A549 (cell line): ENCODE results near the gene YES1. TPM values are rescaled to one million over a fixed set of nuclear protein-coding genes. Genes with fewer than 3 reads are reported as not detected.

Experiments
- ATAC-seq, 2 experiments: fragments of 200-7000 bp in 1 of 2; fragments of >200 bp in 1 of 2; cut with Nextera tagmentation in 1 of 2; cut with Tn5 transposase in 1 of 2; 3 replicates each; pipeline versions ENCODE4 v1.8.0 to v1.9.1; 2018 to 2020; ENCODE audit warnings: mild to moderate bottlenecking in 1 of 2, moderate library complexity in 1 of 2
- CTCF ChIA-PET: fragments of 300-600 bp; sonication (Branson Sonifier 250); formaldehyde crosslinking; extraction: SDS; loops from one replicate; lab custom pipeline; 2021; ENCODE audit warnings: antibody characterized with exemption, inconsistent platforms; lab: Yijun Ruan, JAX
- POLR2A ChIA-PET: fragments of 350-600 bp; formaldehyde crosslinking; extraction: SDS; loops from one replicate; lab custom pipeline; 2021; ENCODE audit warnings: antibody characterized with exemption, inconsistent platforms; lab: Yijun Ruan, JAX
- DNase-seq, 2 experiments: peaks; one replicate each; pipeline versions ENCODE4 v3.0.0 to v3.0.0-alpha.2; 2011 to 2016; ENCODE audit warnings: low read depth in 1 of 2, low spot score in 1 of 2
- FAIRE-seq: peaks from 2 replicates; lab custom pipeline; 2011; peaks lifted over from hg19 to GRCh38; lab: Jason Lieb, UNC
- H3K27ac ChIP-seq, 2 experiments: fragments of >200 bp; sonication (Bioruptor Twin); formaldehyde crosslinking; 3 replicates each; pipeline ENCODE4 v1.5.1; 2016 to 2017
- H3K4me1 ChIP-seq: fragments of >200 bp; sonication (Bioruptor Twin); formaldehyde crosslinking; 3 replicates; pipeline ENCODE4 v1.6.1; 2016
- H3K4me2 ChIP-seq: fragments of >200 bp; sonication (Bioruptor Twin); formaldehyde crosslinking; 3 replicates; pipeline ENCODE4 v1.6.1; 2016
- H3K4me3 ChIP-seq: fragments of >200 bp; sonication (Bioruptor Twin); formaldehyde crosslinking; 3 replicates; pipeline ENCODE4 v1.5.1; 2016
- H3K9me3 ChIP-seq: fragments of >200 bp; sonication (Bioruptor Twin); formaldehyde crosslinking; 3 replicates; pipeline ENCODE4 v1.6.1; 2016
- EHF ChIP-seq: fragments of 250-450 bp; sonication (Bioruptor Pico); IDR thresholded peaks from 2 replicates; pipeline ENCODE4 v1.5.0; 2020; ENCODE audit warnings: mild to moderate bottlenecking
- HDAC2 ChIP-seq: fragments of 200-600 bp; sonication (generic); IDR thresholded peaks from 2 replicates; pipeline ENCODE4 v1.6.1; 2016
- JUNB ChIP-seq: fragments of >200 bp; sonication (Bioruptor Twin); formaldehyde crosslinking; IDR thresholded peaks from 2 replicates; pipeline ENCODE4 v1.6.1; 2016
- NPAS2 ChIP-seq: fragments of 250-450 bp; sonication (Bioruptor Pico); IDR thresholded peaks from 2 replicates; pipeline ENCODE4 v1.8.0; 2022; ENCODE audit warnings: mild to moderate bottlenecking, moderate library complexity, borderline replicate concordance
- SMC3 ChIP-seq: fragments of >200 bp; sonication (Bioruptor Twin); formaldehyde crosslinking; IDR thresholded peaks from 3 replicates; pipeline ENCODE4 v1.6.1; 2018; ENCODE audit warnings: inconsistent platforms
- ZSCAN20 ChIP-seq: fragments of 250-450 bp; sonication (Bioruptor Pico); IDR thresholded peaks from 2 replicates; pipeline ENCODE4 v1.8.0; 2022; ENCODE audit warnings: mild to moderate bottlenecking, moderate library complexity
- WGBS: methylation state at CpG from one replicate; pipeline ENCODE4 v1.1.6; 2017; ENCODE audit errors: missing lambda C conversion rate; 5-methylcytosine and 5-hydroxymethylcytosine counted together
- polyA plus RNA-seq, 4 experiments: library from polyadenylated mRNA; depleted of rRNA in 3 of 4; stranded (reverse); fragments of >200 nt; fragmentation: RNase III in 1 of 4; extraction: RNeasy Plus Mini Kit Qiagen cat#74134 plus additional on column Dnase treatment in 1 of 4; gene quantifications; 2 replicates in 3 of 4; 3 replicates in 1 of 4; pipeline ENCODE4 v1.2.3, GENCODE V29; 2011 to 2017
- small RNA-seq, 6 experiments: library from RNA; depleted of rRNA; stranded (forward); fragments of <200 nt; gene quantifications; one replicate each; pipeline ENCODE3, GENCODE V24; 2012
- TF ChIP-seq, protein P1 (sequence below): IDR thresholded peaks from 2 replicates; pipeline ENCODE4 v1.6.1; 2012

Gene YES1
- polyA plus RNA-seq, 2 of the 4 experiments (the other 2 are of a cell fraction), result 22.6 to 32.1 TPM

DNA sequence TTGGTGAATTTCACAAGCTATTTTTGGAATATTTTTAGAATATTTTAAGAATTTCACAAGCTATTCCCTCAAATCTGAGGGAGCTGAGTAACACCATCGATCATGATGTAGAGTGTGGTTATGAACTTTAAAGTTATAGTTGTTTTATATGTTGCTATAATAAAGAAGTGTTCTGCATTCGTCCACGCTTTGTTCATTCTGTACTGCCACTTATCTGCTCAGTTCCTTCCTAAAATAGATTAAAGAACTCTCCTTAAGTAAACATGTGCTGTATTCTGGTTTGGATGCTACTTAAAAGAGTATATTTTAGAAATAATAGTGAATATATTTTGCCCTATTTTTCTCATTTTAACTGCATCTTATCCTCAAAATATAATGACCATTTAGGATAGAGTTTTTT lies 138.7 kb downstream of the YES1 start:
- ChIA-PET CTCF (interaction anchor here (1.4 to 1.6 kb wide), 3 partner anchors 49 to 166 kb away, joined by 3 to 6 read pairs (median 4); no protein-coding TSS in a partner anchor), POLR2A (no interaction called here)
- DNase-seq, result no peak
- WGBS, result 84% methylated on average over 3 of the region's 3 CpGs
- H3K9me3 ChIP-seq, result no peaks in the 10 kb centered on the region
- FAIRE-seq, result no peak
- no peak overlapping the region for H3K4me2 ChIP-seq
- ATAC-seq, result no peak
- H3K4me1 ChIP-seq, result 0 out of 3 replicates have a peak, but pooled peaks cover under 1% of the 10 kb centered on the region
- TF ChIP-seq SMC3 (no peak), EHF (CRISPR knock-in tag) (no peak), HDAC2 (no peak), ZSCAN20 (CRISPR knock-in tag) (no peak), NPAS2 (no peak), JUNB (no peak)
- TF ChIP-seq, protein P1, sequence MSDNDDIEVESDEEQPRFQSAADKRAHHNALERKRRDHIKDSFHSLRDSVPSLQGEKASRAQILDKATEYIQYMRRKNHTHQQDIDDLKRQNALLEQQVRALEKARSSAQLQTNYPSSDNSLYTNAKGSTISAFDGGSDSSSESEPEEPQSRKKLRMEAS, result no peak
- H3K27ac ChIP-seq, result no peak overlapping the region
- H3K4me3 ChIP-seq, result no peak overlapping the region

Small RNA genes lying within 50 kb of the gene (small RNA-seq; reads per million reads assigned to genes)
- gene BOLA2P1 (0 to 0.35 (median 0) reads per million in 6 experiments), gene RNU1-109P (0 to 1.7 (median 0) reads per million in 6 experiments)

Other genes starting within 250 kb of the YES1 start
- not detected in 2 replicates for gene CETN1, start 231.9 kb downstream of the YES1 start, polyA plus RNA-seq (2011; rRNA removed)
- gene CETN1, start 231.9 kb downstream of the YES1 start, polyA plus RNA-seq (2017; fragmentation: RNase III; extraction: RNeasy Plus Mini Kit Qiagen cat#74134 plus additional on column Dnase treatment), result not detected in 3 replicates
- 0.29 TPM in 1 of 2 replicates, not detected in the other for gene CLUL1, start 215.3 kb downstream of the YES1 start, polyA plus RNA-seq (2011; rRNA removed)
- not detected in 3 replicates for gene CLUL1, start 215.3 kb downstream of the YES1 start, polyA plus RNA-seq (2017; fragmentation: RNase III; extraction: RNeasy Plus Mini Kit Qiagen cat#74134 plus additional on column Dnase treatment)
- gene TYMS, start 154.6 kb downstream of the YES1 start, polyA plus RNA-seq (2011; rRNA removed), result 118 and 133 TPM in 2 replicates
- 169 to 184 TPM (median 173 TPM) in 3 replicates for gene TYMS, start 154.6 kb downstream of the YES1 start, polyA plus RNA-seq (2017; fragmentation: RNase III; extraction: RNeasy Plus Mini Kit Qiagen cat#74134 plus additional on column Dnase treatment)
- 27.3 and 34.0 TPM in 2 replicates for gene ENOSF1, start 99.6 kb downstream of the YES1 start, polyA plus RNA-seq (2011; rRNA removed)
- gene ENOSF1, start 99.6 kb downstream of the YES1 start, polyA plus RNA-seq (2017; fragmentation: RNase III; extraction: RNeasy Plus Mini Kit Qiagen cat#74134 plus additional on column Dnase treatment), result 29.9 to 32.5 TPM (median 30.0 TPM) in 3 replicates
- gene ADCYAP1, start 92.6 kb upstream of the YES1 start, polyA plus RNA-seq (2011; rRNA removed), result not detected in 2 replicates
- gene ADCYAP1, start 92.6 kb upstream of the YES1 start, polyA plus RNA-seq (2017; fragmentation: RNase III; extraction: RNeasy Plus Mini Kit Qiagen cat#74134 plus additional on column Dnase treatment), result not detected in 3 replicates